Kidney glomerular epithelial cell (primary cell): ENCODE measurements around the gene ITPR2.

Source experiments
- DNase-seq: peaks from one replicate; lab custom pipeline; 2025; lab: John Stamatoyannopoulos, UW

The ITPR2 gene

GRCh38 chr12:26384536-26384935 lies 448.5 kb downstream of the ITPR2 start:
- DNase-seq: no peak

- no peak for DNase-seq
Measured at GRCh38 chr12:26383041-26383440, 450.0 kb downstream of the ITPR2 start.

- DNase-seq: no peak
Measured at GRCh38 chr12:26380897-26381296, 452.1 kb downstream of the ITPR2 start.

GRCh38 chr12:26379777-26380467 lies 453.1 kb downstream of the ITPR2 start:
- no peak for DNase-seq

GRCh38 chr12:26378711-26379110 lies 454.3 kb downstream of the ITPR2 start:
- DNase-seq: no peak

GRCh38 chr12:26374934-26375680 lies 457.9 kb downstream of the ITPR2 start:
- no peak for DNase-seq

GRCh38 chr12:26373606-26374495 lies 459.1 kb downstream of the ITPR2 start:
- no peak for DNase-seq

- DNase-seq: no peak
Measured at GRCh38 chr12:26372866-26373265, 460.1 kb downstream of the ITPR2 start.

- no peak for DNase-seq
Measured at GRCh38 chr12:26370098-26370497, 462.9 kb downstream of the ITPR2 start.

- peak; percentile 61 for DNase-seq
Measured at GRCh38 chr12:26369588-26369987, 463.4 kb downstream of the ITPR2 start.

- no peak for DNase-seq
Measured at GRCh38 chr12:26367991-26368730, 464.8 kb downstream of the ITPR2 start.

- no peak for DNase-seq
Measured at GRCh38 chr12:26361964-26362363, 471.0 kb downstream of the ITPR2 start.

GRCh38 chr12:26360062-26360461 lies 472.9 kb downstream of the ITPR2 start:
- no peak for DNase-seq

- DNase-seq: no peak
Measured at GRCh38 chr12:26359576-26359975, 473.4 kb downstream of the ITPR2 start.

- DNase-seq: no peak
Measured at GRCh38 chr12:26358651-26359050, 474.3 kb downstream of the ITPR2 start.

GRCh38 chr12:26347300-26347699 lies 485.7 kb downstream of the ITPR2 start:
- DNase-seq: no peak

GRCh38 chr12:26346736-26347135 lies 486.3 kb downstream of the ITPR2 start:
- no peak for DNase-seq

- no peak for DNase-seq
Measured at GRCh38 chr12:26345471-26346003, 487.5 kb downstream of the ITPR2 start.

- no peak for DNase-seq
Measured at GRCh38 chr12:26341491-26341890, 491.5 kb downstream of the ITPR2 start.

- no peak for DNase-seq
Measured at GRCh38 chr12:26340649-26341048, 492.3 kb downstream of the ITPR2 start.

GRCh38 chr12:26339976-26340375 lies 493.0 kb downstream of the ITPR2 start:
- DNase-seq: no peak
